Stimulated activated CD4-positive, alpha-beta T cell treated with anti-CD3 and anti-CD28 coated beads, TNF-alpha, amount 100 ng/mL, for 48 hours (primary cell): ENCODE measurements around the gene CDX1.

Experiments
- DNase-seq, 3 donors: peaks; one replicate each; pipeline ENCODE4 v3.0.0-alpha.2; 2020; ENCODE audit warnings: low read depth in 3 of 3

Gene CDX1

GRCh38 chr5:150163035-150163434 is 3.5 kb upstream of the CDX1 start:
- no peak for DNase-seq

DNA sequence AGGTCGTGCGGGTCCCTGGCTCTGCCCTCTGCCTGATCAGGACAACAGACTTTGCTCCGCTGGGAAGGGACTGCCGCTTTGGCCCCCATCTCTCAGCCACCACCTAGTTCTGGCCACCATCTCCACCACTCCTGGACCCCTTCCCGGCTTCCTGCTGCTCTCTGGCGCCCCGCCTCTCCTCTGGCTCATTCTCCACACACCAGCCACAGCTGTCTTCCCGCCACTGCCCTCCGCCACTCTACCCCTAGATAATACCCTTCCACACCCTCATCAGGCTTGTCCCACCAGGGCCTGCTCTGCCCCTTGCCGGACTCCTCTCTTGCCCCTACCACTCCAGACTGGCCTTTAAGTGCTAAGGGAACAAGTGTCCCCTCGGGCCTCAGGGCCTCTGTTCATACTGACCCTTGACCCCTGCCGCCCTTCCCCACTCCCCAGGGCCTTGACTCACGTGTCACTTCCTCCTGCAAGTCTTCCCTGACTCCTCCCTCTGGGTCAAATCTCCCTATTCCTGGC is 3.0 kb upstream of the CDX1 start:
- no peak for DNase-seq

DNA sequence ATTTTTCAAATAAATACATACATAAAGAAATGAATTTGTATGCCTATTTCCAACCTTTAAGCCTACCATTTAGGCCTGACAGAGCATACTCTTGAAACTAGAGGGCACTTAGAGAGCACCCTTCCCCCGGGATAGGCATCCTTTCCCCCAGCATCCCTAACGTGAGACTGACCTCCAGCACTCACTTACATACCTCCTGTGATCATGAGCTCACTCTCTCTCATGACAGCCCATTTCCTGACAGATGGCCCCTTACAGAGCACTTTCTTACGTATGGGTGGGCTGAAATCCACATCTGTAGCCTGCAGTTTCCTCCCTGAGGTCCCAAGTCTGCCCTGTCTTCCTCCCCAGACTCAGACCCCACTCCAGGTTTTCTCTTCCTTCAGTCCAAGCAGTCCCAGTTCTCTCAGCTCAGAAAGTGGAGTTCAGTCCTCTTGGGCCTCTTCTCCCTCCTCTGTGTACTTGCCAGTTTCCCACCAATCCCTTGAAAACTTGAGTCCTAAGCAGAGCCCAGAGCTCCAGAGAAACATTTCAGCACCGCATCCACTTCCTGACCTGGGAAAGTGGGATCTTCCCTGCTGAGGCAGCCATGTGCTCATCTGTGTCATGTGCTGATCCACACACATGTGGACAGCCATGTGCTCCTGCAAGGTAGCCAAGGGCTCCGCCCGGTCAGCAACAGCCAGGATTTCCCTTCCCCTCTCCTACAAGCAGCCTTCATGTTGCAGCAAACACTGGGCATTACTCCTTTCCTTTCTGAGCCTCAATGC is 2.2 kb upstream of the CDX1 start:
- DNase-seq, result no peak

- no peak for DNase-seq
These were observed 435 bp upstream of the CDX1 start for GRCh38 chr5:150166037-150166649.

GRCh38 chr5:150167512-150167850 is 903 bp downstream of the CDX1 start:
- no peak for DNase-seq

DNA sequence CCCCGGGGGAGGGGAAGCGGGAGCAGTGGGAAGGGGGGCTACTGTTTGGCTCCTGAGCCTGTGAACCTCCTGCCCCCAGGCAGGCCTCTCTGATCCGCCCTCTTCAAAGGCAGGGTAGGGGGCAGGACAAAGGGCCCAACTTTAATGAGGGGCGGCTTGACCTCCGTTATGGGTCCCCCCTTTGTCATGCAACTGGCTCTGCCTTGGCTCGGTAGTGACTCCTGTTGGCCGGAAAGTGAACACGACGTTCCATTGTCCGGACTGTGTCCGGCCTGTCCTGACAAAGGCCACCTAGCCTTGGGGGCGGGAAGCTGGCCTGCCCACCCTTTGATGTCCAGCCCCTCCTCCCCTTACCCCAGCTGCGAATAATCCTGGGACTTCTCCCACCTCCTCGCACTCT is 1.3 kb downstream of the CDX1 start:
- DNase-seq, result no peak

DNA sequence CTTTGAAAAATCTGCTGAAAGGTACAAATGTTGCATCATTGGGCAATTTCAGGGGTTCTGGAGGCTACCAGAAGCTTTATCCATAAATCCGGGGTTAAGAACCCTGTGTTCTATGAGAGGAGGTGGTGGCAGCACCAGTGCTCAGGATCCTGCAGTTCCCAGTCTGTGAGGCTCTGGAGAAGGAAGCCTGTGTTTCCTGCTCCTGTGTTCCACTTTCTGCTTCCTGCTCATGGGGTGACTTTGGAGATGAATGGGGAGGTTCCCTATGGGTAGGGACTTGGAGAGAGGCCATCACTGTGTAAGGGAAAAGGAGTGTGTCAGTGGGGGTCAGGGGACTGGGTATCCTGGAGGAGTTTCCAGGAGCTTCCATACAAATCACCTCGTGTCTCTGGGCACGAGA is 2.3 kb downstream of the CDX1 start:
- no peak for DNase-seq

GRCh38 chr5:150172145-150172544 is 5.6 kb downstream of the CDX1 start:
- no peak for DNase-seq

- no peak for DNase-seq
These were observed 6.0 kb downstream of the CDX1 start for GRCh38 chr5:150172556-150172955.

- DNase-seq, result no peak
These were observed 6.6 kb downstream of the CDX1 start for GRCh38 chr5:150173161-150173560.

GRCh38 chr5:150174285-150174684 is 7.7 kb downstream of the CDX1 start:
- DNase-seq, result no peak

GRCh38 chr5:150175076-150175475 is 8.5 kb downstream of the CDX1 start:
- no peak for DNase-seq

GRCh38 chr5:150175536-150175935 is 9.0 kb downstream of the CDX1 start:
- no peak for DNase-seq

DNA sequence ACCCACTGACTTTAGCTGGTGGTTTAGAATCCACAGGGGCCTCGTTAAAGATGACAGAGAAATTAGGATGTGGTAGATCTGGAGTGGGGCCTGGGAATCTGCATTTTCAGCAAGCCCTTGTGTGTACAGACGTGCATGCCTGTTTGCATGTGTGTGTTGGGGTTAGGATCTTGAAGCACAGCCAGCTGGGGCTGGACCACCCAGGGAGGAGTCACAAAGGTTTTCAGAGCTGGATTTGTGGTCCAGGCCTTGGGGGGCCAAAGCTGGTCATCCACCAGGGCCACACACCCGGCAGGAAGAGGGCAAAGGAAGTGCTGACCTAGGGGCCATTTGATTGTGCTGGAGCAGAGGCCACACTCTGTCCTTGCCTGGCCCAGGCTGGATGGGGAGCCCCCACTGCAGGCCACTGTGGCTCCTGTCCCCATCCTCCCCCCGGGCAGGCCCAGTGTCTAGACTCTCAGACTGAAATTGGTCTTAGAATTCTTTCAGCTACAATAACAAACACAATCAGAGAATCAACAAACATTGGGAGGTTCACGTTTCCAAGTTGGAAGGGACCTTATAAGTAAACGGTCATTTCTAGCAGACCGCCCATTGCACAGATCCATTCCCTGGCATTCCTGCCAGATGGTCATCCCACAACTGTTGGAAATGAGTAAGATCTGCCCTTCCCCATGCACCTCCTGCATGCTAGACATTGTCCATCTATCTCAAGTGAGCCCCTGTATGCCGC is 10.3 kb downstream of the CDX1 start:
- DNase-seq, result no peak

DNA sequence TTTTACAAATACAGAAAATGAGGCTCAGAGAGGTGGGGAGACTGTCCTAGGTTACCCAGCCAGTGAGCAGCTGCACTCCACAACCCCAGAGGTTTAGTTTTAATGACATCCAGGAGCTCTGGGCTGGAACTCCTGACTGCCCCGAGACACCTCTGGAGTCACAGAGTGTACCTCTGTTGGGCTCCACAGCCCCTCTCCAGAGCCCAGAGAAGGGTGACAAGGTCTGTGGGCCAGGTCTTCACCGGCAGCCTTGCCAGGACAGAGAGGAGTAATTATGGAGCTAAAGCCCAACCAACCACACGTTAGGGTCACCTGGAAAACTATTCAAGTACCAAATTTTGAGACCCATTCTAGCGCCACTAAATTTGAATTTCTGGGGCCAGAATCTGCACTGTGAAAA is 11.1 kb downstream of the CDX1 start:
- DNase-seq, result no peak

GRCh38 chr5:150178262-150178661 is 11.7 kb downstream of the CDX1 start:
- no peak for DNase-seq

- no peak for DNase-seq
These were observed 12.5 kb downstream of the CDX1 start for GRCh38 chr5:150179019-150179620.

GRCh38 chr5:150180241-150181026 is 13.9 kb downstream of the CDX1 start:
- no peak for DNase-seq

DNA sequence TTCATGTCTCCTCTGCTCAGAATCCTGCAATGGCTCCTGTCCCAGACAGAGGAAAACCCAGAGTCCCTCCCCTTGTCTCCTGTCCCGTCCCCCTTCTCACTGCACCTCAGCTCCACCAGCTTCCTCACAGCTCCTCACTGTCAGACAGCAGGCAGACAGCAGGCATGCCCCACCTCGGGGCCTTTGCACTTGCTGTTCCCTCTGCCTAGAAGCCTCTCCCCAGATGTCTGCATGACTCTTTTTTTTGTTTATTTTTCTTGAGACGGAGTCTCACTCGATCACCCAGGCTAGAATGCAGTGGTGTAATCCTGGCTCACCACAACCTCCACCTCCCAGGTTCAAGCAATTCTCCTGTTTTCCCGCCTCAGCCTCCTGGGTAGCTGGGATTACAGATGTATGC is 14.4 kb downstream of the CDX1 start:
- no peak for DNase-seq

GRCh38 chr5:150181766-150182545 is 15.4 kb downstream of the CDX1 start:
- no peak for DNase-seq

DNA sequence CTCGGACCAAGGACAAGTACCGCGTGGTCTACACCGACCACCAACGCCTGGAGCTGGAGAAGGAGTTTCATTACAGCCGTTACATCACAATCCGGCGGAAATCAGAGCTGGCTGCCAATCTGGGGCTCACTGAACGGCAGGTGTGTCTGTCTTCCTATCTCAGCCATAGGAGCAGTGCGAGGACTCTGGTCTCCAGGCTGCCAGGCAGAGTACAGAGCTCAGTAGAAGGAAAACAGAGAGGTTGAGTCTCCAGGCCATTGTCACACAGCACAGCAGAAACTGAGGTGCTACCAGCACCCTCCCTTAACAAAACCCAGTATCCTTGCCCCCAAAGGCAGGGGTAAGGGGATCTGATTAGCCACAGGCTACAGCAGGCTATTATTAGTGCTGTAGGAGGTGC is 16.2 kb downstream of the CDX1 start:
- DNase-seq, result no peak
